BE2C (cell line): ENCODE data around the gene VNN1.
A peak's percentile ranks its signal among the peaks of the same experiment; 100 is the strongest.
"Not testable (repeated sequence)": the region's sequence is repeated elsewhere in the genome, so short reads cannot be mapped to it uniquely, and the experiment has no call there.

ENCODE experiments used
- DNase-seq: peaks from one replicate; pipeline ENCODE4 v3.0.0-alpha.2; 2020
- H3K27me3 ChIP-seq: fragments of 250-450 bp; sonication (Bioruptor Pico); 2 replicates; pipeline ENCODE4 v1.5.1; 2020; ENCODE audit warnings: mild to moderate bottlenecking
- H3K36me3 ChIP-seq: fragments of 250-450 bp; sonication (Bioruptor Pico); 2 replicates; pipeline ENCODE4 v1.5.1; 2020; ENCODE audit warnings: mild to moderate bottlenecking
- H3K4me1 ChIP-seq: fragments of 250-450 bp; sonication (Bioruptor Pico); 2 replicates; pipeline ENCODE4 v1.5.1; 2020
- H3K4me3 ChIP-seq: 2 replicates; pipeline ENCODE4 v1.5.1; 2011; ENCODE audit warnings: low read depth, low read length
- H3K9me3 ChIP-seq: fragments of 250-450 bp; sonication (Bioruptor Pico); 2 replicates; pipeline ENCODE4 v1.5.1; 2020
- CTCF ChIP-seq: IDR thresholded peaks from 2 replicates; pipeline ENCODE4 v1.5.1; 2012; ENCODE audit warnings: mild to moderate bottlenecking, low read depth, low read length

Gene VNN1

DNA sequence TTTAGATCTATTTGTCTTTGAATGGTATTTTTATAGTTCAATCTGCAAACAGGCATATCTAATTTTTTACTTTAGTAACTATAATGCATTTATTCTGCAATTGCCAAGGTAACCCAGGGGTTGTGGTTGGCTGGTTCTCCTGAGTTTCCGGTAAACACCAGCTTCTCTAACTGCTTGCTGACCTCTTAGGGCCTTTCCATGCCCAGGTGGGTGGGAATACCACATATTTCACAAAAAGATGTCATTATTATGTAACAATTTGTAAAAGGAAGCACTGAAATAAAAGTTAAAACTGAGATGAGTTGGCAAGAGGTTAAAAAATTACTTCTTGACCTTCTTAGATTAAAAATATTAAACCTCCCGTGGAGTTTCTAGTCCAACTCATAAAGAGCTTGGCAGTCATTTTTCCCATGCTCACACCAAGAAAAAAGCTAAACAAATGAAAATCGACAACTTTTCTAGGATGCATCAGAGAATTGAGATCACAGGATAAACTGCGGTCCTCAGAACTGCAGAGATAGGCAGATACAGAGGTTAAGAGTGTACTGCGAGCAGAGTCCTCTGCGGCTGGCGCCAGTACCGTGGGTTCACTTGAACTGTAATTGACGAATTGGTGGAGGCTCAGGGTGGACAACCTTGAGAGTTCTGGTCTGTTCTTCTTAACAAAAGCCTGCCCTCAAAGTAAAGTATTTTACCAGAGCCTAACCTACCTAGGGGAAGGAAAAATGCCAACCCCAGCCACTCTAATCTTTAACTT lies 2.2 kb upstream of the VNN1 start:
- H3K4me3 ChIP-seq: no peak overlapping the region
- H3K4me1 ChIP-seq: no peaks in the 10 kb centered on the region
- H3K36me3 ChIP-seq: no peaks in the 10 kb centered on the region
- no peak for TF ChIP-seq CTCF
- no peaks in the 10 kb centered on the region for H3K9me3 ChIP-seq
- DNase-seq: no peak
- peaks cover 2% of the 10 kb centered on the region; the same call in 1 of the 2 replicates for H3K27me3 ChIP-seq

- TF ChIP-seq CTCF: peak; percentile 19; the same call in 1 of the 2 replicates
- Histone ChIP-seq H3K4me1 (no peaks in the 10 kb centered on the region), H3K36me3 (no peaks in the 10 kb centered on the region), H3K9me3 (no peaks in the 10 kb centered on the region), H3K27me3 (peaks cover 2% of the 10 kb centered on the region; the same call in 1 of the 2 replicates), H3K4me3 (no peak overlapping the region)
- DNase-seq: peak; percentile 43
Measured at GRCh38 chr6:132715204-132715603, 1.3 kb upstream of the VNN1 start.

- Histone ChIP-seq H3K36me3 (no peaks in the 10 kb centered on the region), H3K4me3 (no peak overlapping the region), H3K4me1 (no peaks in the 10 kb centered on the region), H3K9me3 (no peaks in the 10 kb centered on the region), H3K27me3 (peaks cover 2% of the 10 kb centered on the region; the same call in 1 of the 2 replicates)
- no peak for TF ChIP-seq CTCF
- DNase-seq: no peak
Measured at GRCh38 chr6:132714160-132714559, 305 bp upstream of the VNN1 start.

DNA sequence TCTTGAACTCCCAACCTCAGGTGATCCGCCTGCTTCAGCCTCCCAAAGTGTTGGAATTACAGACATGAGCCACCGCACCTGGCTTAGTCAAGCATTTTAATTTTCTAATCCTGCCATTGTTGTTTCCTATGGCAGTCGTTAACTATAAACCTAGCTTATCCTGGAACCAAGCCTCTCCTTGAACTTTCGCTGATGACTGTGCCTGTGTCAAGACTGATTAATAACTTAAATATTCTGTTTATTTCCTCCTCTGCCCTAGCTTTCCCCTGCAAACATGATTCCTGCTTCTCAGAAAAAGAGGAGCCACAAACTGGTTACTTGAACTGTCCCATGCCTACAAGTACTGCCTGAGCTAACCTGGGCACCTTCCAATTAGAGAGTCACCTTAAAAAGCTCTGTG lies 1.5 kb downstream of the VNN1 start:
- Histone ChIP-seq H3K36me3 (no peaks in the 10 kb centered on the region), H3K9me3 (no peaks in the 10 kb centered on the region), H3K4me3 (no peak overlapping the region), H3K4me1 (no peaks in the 10 kb centered on the region), H3K27me3 (peaks cover 2% of the 10 kb centered on the region; the same call in 1 of the 2 replicates)
- DNase-seq: no peak
- no peak for TF ChIP-seq CTCF

DNA sequence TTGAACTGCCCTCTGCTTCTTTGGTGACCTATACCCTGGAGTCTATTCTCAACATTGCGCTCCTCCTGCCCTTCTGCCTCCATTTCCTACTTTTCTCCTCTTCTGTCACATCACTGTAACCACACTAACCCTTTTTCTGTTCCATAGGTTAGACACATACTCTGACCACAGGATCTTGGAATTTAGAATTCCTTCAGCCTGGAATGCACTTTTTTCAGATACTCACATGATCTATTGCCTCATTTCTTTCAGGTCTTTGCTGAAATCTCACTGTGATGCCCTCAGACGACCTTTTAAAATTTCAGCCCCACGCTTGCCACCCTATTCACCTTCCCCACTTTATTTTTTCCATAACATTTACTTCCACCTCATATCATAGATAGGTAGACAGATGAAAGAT lies 5.1 kb downstream of the VNN1 start:
- no peak for TF ChIP-seq CTCF
- no peak overlapping the region for H3K4me3 ChIP-seq
- H3K9me3 ChIP-seq: no peaks in the 10 kb centered on the region
- H3K36me3 ChIP-seq: no peaks in the 10 kb centered on the region
- H3K27me3 ChIP-seq: no peaks in the 10 kb centered on the region; the same call in 1 of the 2 replicates
- no peak for DNase-seq
- H3K4me1 ChIP-seq: no peaks in the 10 kb centered on the region

DNA sequence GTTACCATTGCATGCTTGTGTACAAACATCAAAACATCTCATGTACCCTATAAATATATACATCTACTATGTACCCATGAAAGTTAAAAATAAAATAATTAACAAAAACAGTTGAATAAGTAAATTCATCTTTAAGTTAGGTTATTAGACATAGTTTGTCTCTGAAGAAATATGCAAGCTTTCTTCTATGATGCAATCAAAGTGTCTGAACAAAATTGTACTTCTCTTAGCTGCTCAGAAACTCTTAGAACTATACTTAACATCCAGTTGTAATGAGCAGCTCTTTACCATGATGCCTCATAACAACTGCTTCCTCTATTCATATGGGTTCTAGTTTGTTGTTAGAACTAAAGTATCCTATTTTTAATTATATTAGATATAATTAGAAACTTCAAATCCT lies 5.9 kb downstream of the VNN1 start:
- DNase-seq: no peak
- Histone ChIP-seq H3K4me1 (no peaks in the 10 kb centered on the region), H3K9me3 (no peaks in the 10 kb centered on the region), H3K27me3 (no peaks in the 10 kb centered on the region), H3K4me3 (no peak overlapping the region), H3K36me3 (no peaks in the 10 kb centered on the region)
- no peak for TF ChIP-seq CTCF

DNA sequence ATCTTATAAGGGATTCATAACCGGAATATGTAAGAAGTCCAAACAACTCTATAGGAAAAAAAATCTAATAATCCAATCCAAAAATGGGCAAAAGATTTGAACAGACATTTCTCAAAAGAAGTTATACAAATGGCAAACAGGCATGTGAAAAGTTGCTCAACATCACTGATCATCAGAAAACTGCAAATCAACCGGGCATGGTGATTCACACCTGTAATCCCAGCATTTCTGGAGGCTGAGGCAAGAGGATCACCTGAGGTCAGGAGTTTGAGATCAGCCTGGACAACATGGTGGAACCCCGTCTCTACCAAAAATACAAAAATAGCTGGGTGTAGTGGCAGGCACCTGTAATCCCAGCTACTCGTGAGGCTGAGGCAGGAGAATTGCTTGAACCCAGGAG lies 7.1 kb downstream of the VNN1 start:
- not testable (repeated sequence) for H3K9me3 ChIP-seq, DNase-seq, H3K27me3 ChIP-seq

More for the DNA sequence above, 7.1 kb downstream of the VNN1 start:
- not testable (repeated sequence) for H3K4me1 ChIP-seq, H3K4me3 ChIP-seq, H3K36me3 ChIP-seq
